ENCODE data around the gene IL18. TPM values are rescaled to one million over a fixed set of nuclear protein-coding genes. Genes with fewer than 3 reads are reported as not detected.
A peak's percentile ranks its signal among the peaks of the same experiment; 100 is the strongest.

IL18 gene
- total RNA-seq, 4 donors from 2014 or later = 10.4 to 70.9 (median 30.8) TPM

GRCh38 chr11:112160091-112160848, 3.6 kb downstream of the IL18 start:
- ATAC-seq (ENCODE audit: low FRiP score) (no peak), DNase-seq (ENCODE audit: low spot score) (no peak)
- TF ChIP-seq, protein P1, sequence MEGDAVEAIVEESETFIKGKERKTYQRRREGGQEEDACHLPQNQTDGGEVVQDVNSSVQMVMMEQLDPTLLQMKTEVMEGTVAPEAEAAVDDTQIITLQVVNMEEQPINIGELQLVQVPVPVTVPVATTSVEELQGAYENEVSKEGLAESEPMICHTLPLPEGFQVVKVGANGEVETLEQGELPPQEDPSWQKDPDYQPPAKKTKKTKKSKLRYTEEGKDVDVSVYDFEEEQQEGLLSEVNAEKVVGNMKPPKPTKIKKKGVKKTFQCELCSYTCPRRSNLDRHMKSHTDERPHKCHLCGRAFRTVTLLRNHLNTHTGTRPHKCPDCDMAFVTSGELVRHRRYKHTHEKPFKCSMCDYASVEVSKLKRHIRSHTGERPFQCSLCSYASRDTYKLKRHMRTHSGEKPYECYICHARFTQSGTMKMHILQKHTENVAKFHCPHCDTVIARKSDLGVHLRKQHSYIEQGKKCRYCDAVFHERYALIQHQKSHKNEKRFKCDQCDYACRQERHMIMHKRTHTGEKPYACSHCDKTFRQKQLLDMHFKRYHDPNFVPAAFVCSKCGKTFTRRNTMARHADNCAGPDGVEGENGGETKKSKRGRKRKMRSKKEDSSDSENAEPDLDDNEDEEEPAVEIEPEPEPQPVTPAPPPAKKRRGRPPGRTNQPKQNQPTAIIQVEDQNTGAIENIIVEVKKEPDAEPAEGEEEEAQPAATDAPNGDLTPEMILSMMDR (IDR thresholded peaks at IDR 0.05) = no peak

- ATAC-seq (ENCODE audit: low FRiP score) (no peak), DNase-seq (ENCODE audit: low spot score) (no peak)
Observed at GRCh38 chr11:112159098-112160065, 4.5 kb downstream of the IL18 start.

DNA sequence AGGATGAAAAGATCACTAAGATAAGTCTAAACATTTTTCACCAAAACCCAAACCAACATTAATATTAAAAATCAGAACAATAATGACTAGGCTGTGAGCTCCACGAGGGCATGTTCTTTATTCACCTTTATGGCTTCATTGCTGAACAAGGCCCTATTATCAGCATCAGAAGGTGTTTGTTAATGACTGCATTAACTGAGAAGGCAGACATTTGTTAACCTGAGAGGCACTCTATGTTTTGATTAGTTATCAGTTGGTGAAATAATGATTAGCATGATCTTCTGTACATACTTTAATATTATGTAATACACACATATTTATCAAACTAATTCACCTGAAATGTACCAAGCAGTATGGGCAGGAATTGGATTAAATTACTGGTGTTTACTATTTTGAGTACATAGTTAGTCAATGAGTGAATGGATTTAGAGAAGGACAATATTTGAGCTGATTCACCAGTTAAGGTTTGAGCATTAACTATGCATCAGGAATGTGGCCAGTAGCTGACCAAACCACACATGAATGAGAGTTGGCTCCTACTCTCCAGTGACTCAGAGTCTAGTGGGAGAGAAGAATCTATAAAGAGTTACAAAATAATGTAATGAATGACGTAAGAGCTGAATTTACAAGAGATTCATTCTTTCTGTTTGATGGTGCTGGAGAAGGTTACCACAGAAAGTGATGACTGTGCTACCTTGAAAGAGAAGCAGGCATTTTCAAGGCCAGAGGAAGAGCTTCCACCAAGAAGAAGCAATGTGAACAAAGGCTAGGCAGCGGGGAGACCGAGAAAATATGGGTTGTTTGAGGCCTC, 6.7 kb downstream of the IL18 start:
- ATAC-seq (ENCODE audit: low FRiP score) (peak; percentile 99), DNase-seq (ENCODE audit: low spot score) (no peak)
- TF ChIP-seq, protein P1 (IDR thresholded peaks at IDR 0.05) = no peak

More at GRCh38 chr11:112159098-112160065, 4.5 kb downstream of the IL18 start:
- TF ChIP-seq, protein P1 (IDR thresholded peaks at IDR 0.05) = no peak

DNA sequence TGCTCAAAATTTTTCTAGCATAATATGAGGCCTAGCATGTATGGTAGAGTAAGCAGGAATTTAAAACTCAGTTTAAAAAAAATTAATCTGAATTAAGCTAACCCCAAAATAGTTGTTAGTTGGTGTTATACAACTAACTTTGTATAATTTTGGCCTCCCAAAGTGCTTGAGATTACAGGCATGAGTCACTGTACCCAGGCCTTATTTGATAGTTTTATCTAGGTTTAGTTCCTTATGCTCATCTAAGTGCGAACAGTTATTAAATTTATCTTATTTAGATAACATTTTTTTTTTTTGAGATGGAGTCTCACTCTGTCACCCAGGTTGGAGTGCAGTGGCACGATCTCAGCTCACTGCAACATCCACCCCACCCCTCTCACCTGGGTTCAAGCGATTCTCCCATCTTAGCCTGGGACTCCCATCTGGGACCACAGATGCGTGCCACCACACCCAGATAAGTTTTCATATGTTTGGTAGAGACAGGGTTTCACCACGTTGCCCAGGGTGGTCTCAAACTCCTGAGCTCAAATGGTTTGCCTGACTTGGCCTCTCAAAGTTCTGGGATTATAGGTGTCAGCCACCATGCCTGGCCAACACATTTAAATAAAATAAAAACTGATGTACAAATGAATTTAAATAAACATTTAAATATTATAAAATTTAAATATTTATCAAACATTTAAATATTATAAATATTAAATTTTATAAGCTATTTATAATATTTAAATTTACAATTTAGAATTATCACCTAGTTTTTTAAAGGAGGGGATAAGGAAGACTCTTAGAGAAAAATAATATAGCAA, 7.5 kb downstream of the IL18 start:
- TF ChIP-seq, protein P1 (IDR thresholded peaks at IDR 0.05) = no peak
- ATAC-seq (ENCODE audit: low FRiP score) (no peak), DNase-seq (ENCODE audit: low spot score) (no peak)

DNA sequence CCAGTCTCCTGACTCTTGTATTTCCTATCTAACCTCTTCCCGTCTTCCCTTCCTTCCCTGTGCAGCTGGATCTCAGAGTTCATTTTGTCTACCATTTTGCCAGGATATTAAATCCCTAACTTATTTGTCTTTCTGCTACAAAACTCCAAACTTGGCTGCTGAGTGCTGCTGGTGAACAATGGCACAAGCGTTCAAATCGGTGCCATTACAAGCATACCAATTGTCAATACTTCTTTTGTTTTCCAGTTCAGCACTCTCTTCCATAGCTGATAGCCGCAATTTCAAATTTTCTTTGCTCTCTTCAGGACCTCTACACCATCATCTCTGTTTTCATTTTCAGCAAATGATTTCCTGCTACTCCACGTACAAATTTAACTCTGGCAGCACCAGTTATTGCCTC, 13.4 kb downstream of the IL18 start:
- no peak for DNase-seq (ENCODE audit: low spot score)
- TF ChIP-seq, protein P1 (IDR thresholded peaks at IDR 0.05) = no peak
- ATAC-seq (ENCODE audit: low FRiP score) = no peak

DNA sequence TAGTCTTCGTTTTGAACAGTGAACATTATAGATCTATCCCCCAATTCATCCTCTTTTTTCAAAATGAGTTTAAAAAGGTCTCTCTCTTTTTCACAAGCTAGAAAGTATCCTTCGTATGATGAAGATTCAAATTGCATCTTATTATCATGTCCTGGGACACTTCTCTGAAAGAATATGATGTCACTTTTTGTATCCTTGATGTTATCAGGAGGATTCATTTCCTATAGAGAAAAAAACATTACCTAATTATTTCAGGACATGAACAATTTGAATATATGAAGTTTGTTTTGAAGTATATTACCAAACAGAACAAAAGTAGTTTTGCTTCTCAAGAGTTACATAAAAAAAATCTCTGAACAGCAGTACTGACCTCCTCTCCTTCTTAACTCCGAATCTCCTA, 20.3 kb downstream of the IL18 start:
- TF ChIP-seq, protein P1 (IDR thresholded peaks at IDR 0.05) = no peak
- ATAC-seq (ENCODE audit: low FRiP score) = no peak
- no peak for DNase-seq (ENCODE audit: low spot score)

Measured in omental fat pad (tissue), 4 donors.